Measurements from ENCODE around the gene RCOR1. TPM values are rescaled to one million over a fixed set of nuclear protein-coding genes. Genes with fewer than 3 reads are reported as not detected.
A peak's percentile ranks its signal among the peaks of the same experiment; 100 is the strongest.

The RCOR1 gene
- total RNA-seq, 1 experiment from 2014 or later: 34.1 TPM

GRCh38 chr14:102593825-102594137 lies 1.3 kb downstream of the RCOR1 start:
- H3K4me2 ChIP-seq (ENCODE audit: insufficient read depth, insufficient read length, low read length): peak overlapping the region; percentile 61
- no peak overlapping the region for H3T11ph ChIP-seq (ENCODE audit: low read length)
- no CpG with 5 or more reads among the region's 6 CpGs for WGBS (ENCODE audit: extremely low coverage, insufficient read length, low lambda C conversion rate)
- no peak overlapping the region for H2BK15ac ChIP-seq (ENCODE audit: low read depth, low read length)
- no peak for DNase-seq
- H3K56ac ChIP-seq (ENCODE audit: insufficient read length, low read depth, low read length): no peak overlapping the region
- H2BK20ac ChIP-seq (ENCODE audit: low read depth, low read length, poor library complexity, severe bottlenecking): no peak overlapping the region
- no peaks in the 10 kb centered on the region for H3K9me3 ChIP-seq (ENCODE audit: control insufficient read depth, low read depth, low read length)
- no peak overlapping the region for H3K23ac ChIP-seq (ENCODE audit: insufficient read length, low read depth, low read length)
- no peak overlapping the region for H2BK5ac ChIP-seq (ENCODE audit: insufficient read length, low read length)
- Mint-ChIP-seq H3K4me1 (peaks cover 37 to 42% of the 10 kb centered on the region in 2 experiments), H3K27ac (peak overlapping the region in 1 of 3 experiments; percentile 81; a peak in 4 of 7 replicates), H3K9me3 (no peaks in the 10 kb centered on the region), H3K27me3 (ENCODE audit: low read depth) (no peaks in the 10 kb centered on the region), H3K4me3 (peak overlapping the region; percentile 81 to 89), H3K36me3 (ENCODE audit: insufficient read depth in 1 of 3, low read depth in 3 of 3) (peaks cover 12 to 19% (median 18%) of the 10 kb centered on the region in 3 experiments; a peak in 6 of 7 replicates)
- H4K5ac ChIP-seq (ENCODE audit: insufficient read length, low read depth, low read length): no peak overlapping the region
- H3K4me1 ChIP-seq (ENCODE audit: insufficient read depth, low read length): peaks cover 5% of the 10 kb centered on the region
- no peak overlapping the region for H2AFZ ChIP-seq (ENCODE audit: low read length)
- H3K79me2 ChIP-seq (ENCODE audit: insufficient read depth, low read length): peaks cover 5% of the 10 kb centered on the region; the same call in 1 of the 2 replicates
- no peak overlapping the region for H2AK5ac ChIP-seq (ENCODE audit: insufficient read length, low read length)
- TF ChIP-seq CTCF (conservative IDR thresholded peaks at IDR 0.05): no peak
- H4K8ac ChIP-seq (replicated peaks; ENCODE audit: insufficient read length, low read depth, low read length): no peak overlapping the region
- H3K18ac ChIP-seq (ENCODE audit: insufficient read length, low read depth, low read length): no peak overlapping the region
- no peaks in the 10 kb centered on the region for H3K23me2 ChIP-seq (ENCODE audit: insufficient read length, low read depth, low read length, poor library complexity, severe bottlenecking)
- no peak overlapping the region for H3K4ac ChIP-seq (ENCODE audit: low read depth, low read length)
- peaks cover 3% of the 10 kb centered on the region for H3K79me1 ChIP-seq (ENCODE audit: insufficient read depth, low read depth, low read length, poor library complexity, severe bottlenecking)
- H4K20me1 ChIP-seq (ENCODE audit: control insufficient read depth, insufficient read depth, insufficient read length): no peaks in the 10 kb centered on the region
- no peak overlapping the region for H3K14ac ChIP-seq (ENCODE audit: insufficient read depth, low read length)
- H3K27me3 ChIP-seq (ENCODE audit: insufficient read depth, low read length): no peaks in the 10 kb centered on the region
- no peak overlapping the region for H4K91ac ChIP-seq (ENCODE audit: insufficient read length, low read depth, low read length)
- H3K9ac ChIP-seq (ENCODE audit: extremely low read depth, insufficient read length, low read length): peak overlapping the region; percentile 51
- H2BK120ac ChIP-seq (ENCODE audit: low read depth, low read length, poor library complexity, severe bottlenecking): no peak overlapping the region
- H3K27ac ChIP-seq (ENCODE audit: insufficient read length, low read depth, low read length): no peak overlapping the region
- H2BK12ac ChIP-seq (ENCODE audit: insufficient read length, low read depth, low read length): no peak overlapping the region
